BLaER1 treated with 17β-estradiol and CSF1 and Interleukin-3, amounts not matched to agents 10 nM and 100 nM (cell line): Measurements from ENCODE around the gene SPIB.

Experiments used
- H3K27ac ChIP-seq, 11 experiments: shearing (Covaris generic); formaldehyde crosslinking; 2 replicates each; pipeline ENCODE4 v1.8.1; 2022
- H3K27me3 ChIP-seq, 11 experiments: shearing (Covaris generic); formaldehyde crosslinking; 2 replicates each; pipeline ENCODE4 v1.8.1; 2022
- H3K36me3 ChIP-seq, 11 experiments: shearing (Covaris generic); formaldehyde crosslinking; 2 replicates each; pipeline ENCODE4 v1.8.1; 2022
- H3K4me1 ChIP-seq, 10 experiments: shearing (Covaris generic); formaldehyde crosslinking; 2 replicates each; pipeline ENCODE4 v1.8.1; 2022
- H3K4me2 ChIP-seq, 11 experiments: shearing (Covaris generic); formaldehyde crosslinking; 2 replicates each; pipeline ENCODE4 v1.8.1; 2022
- H3K4me3 ChIP-seq, 10 experiments: shearing (Covaris generic); formaldehyde crosslinking; 2 replicates each; pipeline ENCODE4 v1.8.1; 2022
- H3K9ac ChIP-seq, 11 experiments: shearing (Covaris generic); formaldehyde crosslinking; 2 replicates each; pipeline ENCODE4 v1.8.1; 2022
- H3K9me3 ChIP-seq, 11 experiments: shearing (Covaris generic); formaldehyde crosslinking; replicated peaks in 1 of 11; 2 replicates each; pipeline ENCODE4 v1.8.1; 2022
- H4K20me1 ChIP-seq, 11 experiments: shearing (Covaris generic); formaldehyde crosslinking; 2 replicates each; pipeline ENCODE4 v1.8.1; 2022
- Cebpa-rat ChIP-seq, 11 experiments: shearing (Covaris generic); IDR thresholded peaks; 2 replicates each; pipeline ENCODE4 v1.8.1; 2022

Gene SPIB

DNA sequence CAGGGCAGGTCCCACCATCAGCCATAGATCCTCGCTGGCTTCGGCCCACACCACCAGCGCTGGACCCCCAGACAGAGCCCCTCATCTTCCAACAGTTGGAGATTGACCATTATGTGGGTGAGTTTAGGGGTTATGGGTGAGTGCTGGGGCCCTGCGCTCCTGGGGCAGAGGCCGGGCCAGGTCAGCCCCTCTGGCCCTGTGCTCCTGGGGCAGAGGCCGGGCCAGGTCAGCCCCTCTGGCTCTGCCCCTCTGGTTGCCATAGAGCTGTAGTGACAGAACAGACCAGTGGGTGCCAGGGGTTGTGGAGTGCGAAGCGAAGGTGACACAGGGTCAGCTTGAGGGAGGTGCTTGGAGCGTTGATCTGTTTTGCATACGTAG is 19.4 kb upstream of the SPIB start:
- Histone ChIP-seq H3K36me3 (peaks cover 31 to 97% (median 58%) of the 10 kb centered on the region in 11 experiments; a peak in 21 of 22 replicates), H3K4me3 (no peak overlapping the region), H3K4me1 (peaks cover 0 to 6% (median 0%) of the 10 kb centered on the region in 10 experiments; a peak in 2 of 20 replicates), H3K27ac (no peak overlapping the region), H4K20me1 (peaks cover 0 to 62% (median 40%) of the 10 kb centered on the region in 11 experiments; a peak in 17 of 22 replicates), H3K4me2 (no peak overlapping the region), H3K9me3 (no peaks in the 10 kb centered on the region), H3K9ac (no peak overlapping the region), H3K27me3 (no peaks in the 10 kb centered on the region)
- TF ChIP-seq Cebpa-rat (IDR thresholded peaks at IDR 0.05), result no peak

DNA sequence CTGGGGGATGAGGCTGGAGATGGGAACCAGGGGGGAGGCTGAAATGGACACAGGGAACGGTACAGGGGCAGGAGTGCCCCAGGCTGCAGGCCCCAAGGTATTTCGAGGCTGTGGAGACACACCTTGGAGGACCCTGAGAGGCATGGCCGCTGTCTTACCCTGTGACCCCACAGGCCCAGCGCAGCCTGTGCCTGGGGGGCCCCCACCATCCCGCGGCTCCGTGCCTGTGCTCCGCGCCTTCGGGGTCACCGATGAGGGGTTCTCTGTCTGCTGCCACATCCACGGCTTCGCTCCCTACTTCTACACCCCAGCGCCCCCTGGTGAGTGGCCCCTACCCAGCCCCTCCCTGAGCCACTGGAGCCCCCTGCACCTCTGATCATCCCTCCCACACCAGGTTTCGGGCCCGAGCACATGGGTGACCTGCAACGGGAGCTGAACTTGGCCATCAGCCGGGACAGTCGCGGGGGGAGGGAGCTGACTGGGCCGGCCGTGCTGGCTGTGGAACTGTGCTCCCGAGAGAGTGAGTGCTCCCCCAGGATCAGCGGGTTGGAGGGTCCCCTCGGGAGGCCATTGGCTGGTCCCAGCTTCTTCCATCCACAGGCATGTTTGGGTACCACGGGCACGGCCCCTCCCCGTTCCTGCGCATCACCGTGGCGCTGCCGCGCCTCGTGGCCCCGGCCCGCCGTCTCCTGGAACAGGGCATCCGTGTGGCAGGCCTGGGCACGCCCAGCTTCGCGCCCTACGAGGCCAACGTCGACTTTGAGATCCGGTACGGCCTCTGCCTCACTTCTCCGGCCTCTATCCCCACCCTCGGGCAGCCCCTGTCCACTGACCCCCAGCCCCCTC is 16.9 kb upstream of the SPIB start:
- no peak overlapping the region for H3K4me2 ChIP-seq
- TF ChIP-seq Cebpa-rat (IDR thresholded peaks at IDR 0.05), result no peak
- H4K20me1 ChIP-seq, result peaks cover 0 to 53% (median 26%) of the 10 kb centered on the region in 11 experiments; a peak in 17 of 22 replicates
- no peaks in the 10 kb centered on the region for H3K9me3 ChIP-seq
- no peak overlapping the region for H3K4me3 ChIP-seq
- peaks cover 0 to 6% (median 0%) of the 10 kb centered on the region in 10 experiments; a peak in 2 of 20 replicates for H3K4me1 ChIP-seq
- H3K9ac ChIP-seq, result no peak overlapping the region
- H3K27me3 ChIP-seq, result no peaks in the 10 kb centered on the region
- no peak overlapping the region for H3K27ac ChIP-seq
- peaks cover 31 to 97% (median 75%) of the 10 kb centered on the region in 11 experiments; a peak in 21 of 22 replicates for H3K36me3 ChIP-seq

DNA sequence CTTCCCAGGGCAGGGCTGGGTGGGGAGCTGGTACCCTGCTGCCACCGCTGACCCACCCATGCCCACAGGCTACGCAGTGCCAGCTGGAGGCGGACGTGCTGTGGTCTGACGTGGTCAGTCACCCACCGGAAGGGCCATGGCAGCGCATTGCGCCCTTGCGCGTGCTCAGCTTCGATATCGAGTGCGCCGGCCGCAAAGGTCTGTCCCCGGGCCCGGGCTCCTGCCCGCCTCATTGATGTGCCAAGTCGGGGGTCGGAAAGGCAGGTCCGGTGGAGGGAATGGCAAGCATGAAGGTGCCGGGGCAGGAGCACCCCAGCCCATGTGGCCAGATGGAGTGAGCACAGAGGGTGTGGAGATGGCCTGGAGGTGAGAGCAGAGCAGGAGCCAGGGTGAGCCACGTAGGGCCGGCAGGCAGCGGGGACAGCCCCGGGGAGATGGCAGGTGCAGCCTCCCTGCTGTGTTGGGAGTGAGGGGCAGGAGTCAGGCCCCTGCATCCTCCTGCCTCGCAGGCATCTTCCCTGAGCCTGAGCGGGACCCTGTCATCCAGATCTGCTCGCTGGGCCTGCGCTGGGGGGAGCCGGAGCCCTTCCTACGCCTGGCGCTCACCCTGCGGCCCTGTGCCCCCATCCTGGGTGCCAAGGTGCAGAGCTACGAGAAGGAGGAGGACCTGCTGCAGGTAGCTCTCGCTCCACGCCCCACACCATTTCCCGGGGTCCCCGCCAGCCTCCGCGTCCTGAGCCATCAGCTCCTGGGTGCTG is 16.0 kb upstream of the SPIB start:
- Histone ChIP-seq H4K20me1 (peaks cover 0 to 44% (median 23%) of the 10 kb centered on the region in 11 experiments; a peak in 17 of 22 replicates), H3K4me2 (no peak overlapping the region), H3K27me3 (no peaks in the 10 kb centered on the region), H3K9ac (no peak overlapping the region), H3K4me1 (peaks cover 0 to 6% (median 0%) of the 10 kb centered on the region in 10 experiments; a peak in 2 of 20 replicates), H3K9me3 (no peaks in the 10 kb centered on the region), H3K36me3 (peaks cover 36 to 97% (median 80%) of the 10 kb centered on the region in 11 experiments; a peak in 21 of 22 replicates), H3K4me3 (no peak overlapping the region), H3K27ac (no peak overlapping the region)
- TF ChIP-seq Cebpa-rat (IDR thresholded peaks at IDR 0.05), result no peak

DNA sequence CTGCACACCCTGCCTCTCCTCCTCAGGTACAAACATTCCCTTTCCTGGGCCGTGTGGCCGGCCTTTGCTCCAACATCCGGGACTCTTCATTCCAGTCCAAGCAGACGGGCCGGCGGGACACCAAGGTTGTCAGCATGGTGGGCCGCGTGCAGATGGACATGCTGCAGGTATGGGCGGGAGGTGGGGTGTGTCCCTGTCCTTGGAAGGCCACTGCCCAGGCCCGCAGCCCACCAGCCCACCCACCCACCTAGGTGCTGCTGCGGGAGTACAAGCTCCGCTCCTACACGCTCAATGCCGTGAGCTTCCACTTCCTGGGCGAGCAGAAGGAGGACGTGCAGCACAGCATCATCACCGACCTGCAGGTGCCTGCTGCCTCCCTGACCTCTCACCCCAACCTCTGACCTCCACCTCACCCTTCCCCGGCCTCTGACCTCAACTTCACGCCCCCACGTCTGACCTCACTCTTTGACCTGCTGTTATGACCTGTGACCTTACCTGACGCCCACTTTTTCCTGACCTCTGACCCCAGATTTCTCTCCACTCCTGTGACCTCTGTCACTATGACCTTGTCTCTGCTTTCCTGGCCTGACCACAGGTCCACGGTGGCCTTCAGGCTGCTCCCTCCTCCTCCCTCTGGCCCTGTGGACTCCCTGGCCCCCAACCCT is 12.4 kb upstream of the SPIB start:
- Histone ChIP-seq H3K36me3 (peaks cover 55 to 100% (median 97%) of the 10 kb centered on the region in 11 experiments), H3K4me1 (peaks cover 0 to 6% (median 0%) of the 10 kb centered on the region in 10 experiments; a peak in 2 of 20 replicates), H3K27ac (no peak overlapping the region), H3K27me3 (no peaks in the 10 kb centered on the region), H4K20me1 (peaks cover 0 to 18% (median 4%) of the 10 kb centered on the region in 11 experiments; a peak in 7 of 22 replicates), H3K9ac (no peak overlapping the region), H3K4me2 (no peak overlapping the region), H3K9me3 (peaks cover 0 to 5% (median 0%) of the 10 kb centered on the region in 11 experiments; a peak in 5 of 22 replicates), H3K4me3 (no peak overlapping the region)
- no peak for TF ChIP-seq Cebpa-rat (IDR thresholded peaks at IDR 0.05)

DNA sequence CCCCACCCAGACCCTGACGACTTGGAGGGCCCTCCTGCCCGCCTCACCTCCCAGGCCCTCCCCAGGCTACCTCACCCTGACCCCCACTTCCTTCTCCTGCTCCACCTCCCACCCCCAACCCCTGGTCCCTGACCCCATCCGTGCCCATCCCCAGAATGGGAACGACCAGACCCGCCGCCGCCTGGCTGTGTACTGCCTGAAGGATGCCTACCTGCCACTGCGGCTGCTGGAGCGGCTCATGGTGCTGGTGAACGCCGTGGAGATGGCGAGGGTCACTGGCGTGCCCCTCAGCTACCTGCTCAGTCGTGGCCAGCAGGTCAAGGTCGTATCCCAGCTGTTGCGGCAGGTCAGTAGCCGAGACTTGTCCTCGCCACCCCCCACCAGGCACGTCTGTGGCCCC is 11.9 kb upstream of the SPIB start:
- H3K4me2 ChIP-seq, result no peak overlapping the region
- H4K20me1 ChIP-seq, result peaks cover 0 to 13% (median 0%) of the 10 kb centered on the region in 11 experiments; a peak in 7 of 22 replicates
- H3K36me3 ChIP-seq, result peaks cover 54 to 100% (median 97%) of the 10 kb centered on the region in 11 experiments
- TF ChIP-seq Cebpa-rat (IDR thresholded peaks at IDR 0.05), result no peak
- H3K9me3 ChIP-seq, result peaks cover 0 to 11% (median 1%) of the 10 kb centered on the region in 11 experiments; a peak in 12 of 22 replicates
- H3K27ac ChIP-seq, result no peak overlapping the region
- no peak overlapping the region for H3K9ac ChIP-seq
- H3K4me3 ChIP-seq, result no peak overlapping the region
- H3K4me1 ChIP-seq, result peaks cover 0 to 6% (median 0%) of the 10 kb centered on the region in 10 experiments; a peak in 2 of 20 replicates
- no peaks in the 10 kb centered on the region for H3K27me3 ChIP-seq

DNA sequence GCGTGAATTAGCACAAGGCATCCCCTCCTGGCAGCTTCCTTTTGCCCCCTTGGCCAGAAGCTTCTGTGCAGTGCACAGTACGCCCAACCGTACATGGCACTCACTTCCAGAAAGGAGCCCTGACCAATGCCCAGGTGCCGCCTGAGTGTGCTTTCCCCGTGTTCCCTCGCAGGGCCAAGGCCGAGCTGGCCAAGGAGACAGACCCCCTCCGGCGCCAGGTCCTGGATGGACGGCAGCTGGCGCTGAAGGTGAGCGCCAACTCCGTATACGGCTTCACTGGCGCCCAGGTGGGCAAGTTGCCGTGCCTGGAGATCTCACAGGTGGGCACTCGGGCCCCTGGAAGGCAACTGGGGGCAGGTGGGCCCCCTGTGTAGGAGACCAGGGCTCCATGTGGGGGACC is 9.4 kb upstream of the SPIB start:
- Histone ChIP-seq H3K9ac (peak overlapping the region in 1 of 11 experiments; percentile 9; a peak in 1 of 22 replicates), H3K4me3 (no peak overlapping the region), H3K27me3 (no peaks in the 10 kb centered on the region), H3K4me1 (peaks cover 0 to 13% (median 11%) of the 10 kb centered on the region in 10 experiments; a peak in 18 of 20 replicates), H4K20me1 (peaks cover 0 to 8% (median 0%) of the 10 kb centered on the region in 11 experiments; a peak in 5 of 22 replicates), H3K36me3 (peaks cover 35 to 100% (median 97%) of the 10 kb centered on the region in 11 experiments), H3K27ac (no peak overlapping the region), H3K9me3 (peaks cover 0 to 20% (median 9%) of the 10 kb centered on the region in 11 experiments; a peak in 13 of 22 replicates), H3K4me2 (no peak overlapping the region)
- no peak for TF ChIP-seq Cebpa-rat (IDR thresholded peaks at IDR 0.05)

DNA sequence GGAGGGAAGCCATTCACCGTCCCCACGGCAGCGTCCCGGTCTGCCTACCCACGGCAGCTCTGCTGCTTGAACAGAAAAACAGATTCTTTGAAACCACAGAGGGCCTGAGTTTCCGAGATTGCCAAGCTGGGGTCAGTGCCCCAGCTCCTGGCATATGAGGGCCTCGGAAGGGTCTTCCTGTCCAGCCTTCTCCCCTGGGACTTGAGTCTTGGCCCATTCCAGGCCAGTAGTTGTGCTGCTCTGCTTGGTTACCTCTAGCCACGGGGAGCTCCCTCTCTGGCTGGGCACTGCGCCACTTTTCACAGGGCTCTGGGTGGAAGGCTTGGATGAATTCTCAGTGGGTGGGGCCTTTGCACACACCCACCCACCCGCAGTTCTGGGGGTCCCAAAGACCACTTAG is 8.6 kb upstream of the SPIB start:
- Histone ChIP-seq H3K27ac (no peak overlapping the region), H3K27me3 (no peaks in the 10 kb centered on the region), H3K4me3 (no peak overlapping the region), H3K4me2 (no peak overlapping the region), H3K36me3 (peaks cover 35 to 94% (median 90%) of the 10 kb centered on the region in 11 experiments), H3K4me1 (peaks cover 6 to 21% (median 19%) of the 10 kb centered on the region in 10 experiments), H3K9ac (no peak overlapping the region), H4K20me1 (peaks cover 0 to 7% (median 0%) of the 10 kb centered on the region in 11 experiments; a peak in 5 of 22 replicates), H3K9me3 (peaks cover 0 to 20% (median 9%) of the 10 kb centered on the region in 11 experiments; a peak in 13 of 22 replicates)
- TF ChIP-seq Cebpa-rat (IDR thresholded peaks at IDR 0.05), result no peak

DNA sequence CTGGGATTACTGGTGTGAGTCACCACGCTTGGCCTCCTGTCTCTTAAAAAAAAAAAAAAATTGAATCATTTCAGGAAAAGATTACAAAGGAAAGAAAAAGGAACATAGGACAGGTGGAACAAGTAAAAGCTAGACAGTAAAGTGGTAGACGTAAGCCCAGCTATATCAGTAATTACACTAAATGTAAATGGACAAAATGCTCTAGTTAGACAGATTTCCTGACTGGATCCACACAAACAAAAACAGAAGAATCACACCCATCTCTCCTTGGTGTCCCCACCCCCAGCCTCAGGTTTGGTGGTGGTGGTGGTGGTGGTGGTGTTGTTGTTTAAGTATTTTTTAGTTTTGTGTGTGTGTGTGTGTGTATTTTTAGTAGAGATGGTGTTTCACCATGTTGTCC is 6.3 kb upstream of the SPIB start:
- no peak for TF ChIP-seq Cebpa-rat (IDR thresholded peaks at IDR 0.05)
- Histone ChIP-seq H3K4me3 (no peak overlapping the region), H3K4me1 (peaks cover 27 to 42% (median 40%) of the 10 kb centered on the region in 10 experiments), H3K36me3 (peaks cover 30 to 71% (median 68%) of the 10 kb centered on the region in 11 experiments), H3K9me3 (peaks cover 0 to 20% (median 9%) of the 10 kb centered on the region in 11 experiments; a peak in 13 of 22 replicates), H3K27me3 (no peaks in the 10 kb centered on the region), H3K4me2 (no peak overlapping the region), H4K20me1 (peaks cover 0 to 13% (median 0%) of the 10 kb centered on the region in 11 experiments; a peak in 4 of 22 replicates), H3K27ac (no peak overlapping the region), H3K9ac (no peak overlapping the region)
